Nephron progenitor cell (in vitro differentiated cells): ENCODE results near the gene TTLL8.

Source experiments
- DNase-seq: peaks from one replicate; pipeline ENCODE4 v3.0.0; 2021
- H3K27ac Mint-ChIP-seq: 2 replicates; pipeline ENCODE4 v1.8.0; 2021; ENCODE audit warnings: mild to moderate bottlenecking, moderate library complexity, mixed read lengths
- H3K27me3 Mint-ChIP-seq: 2 replicates; pipeline ENCODE4 v1.8.0; 2021; ENCODE audit warnings: mild to moderate bottlenecking, low read depth, mixed read lengths; ENCODE audit not compliant: poor library complexity
- H3K36me3 Mint-ChIP-seq: 2 replicates; pipeline ENCODE4 v1.8.0; 2021; ENCODE audit warnings: low read depth, mixed read lengths
- H3K4me1 Mint-ChIP-seq: 2 replicates; pipeline ENCODE4 v1.8.0; 2021; ENCODE audit warnings: mixed read lengths
- H3K4me3 Mint-ChIP-seq: 2 replicates; pipeline ENCODE4 v1.8.0; 2021; ENCODE audit warnings: mild to moderate bottlenecking, moderate library complexity, mixed read lengths
- H3K9me3 Mint-ChIP-seq: 2 replicates; pipeline ENCODE4 v1.8.0; 2021; ENCODE audit warnings: mild to moderate bottlenecking, moderate library complexity, mixed read lengths
- CTCF ChIP-seq: fragments of 200-600 bp; sonication (generic); IDR thresholded peaks from 2 replicates; pipeline ENCODE4 v1.5.0; 2021; ENCODE audit warnings: antibody characterized with exemption

TTLL8 gene

GRCh38 chr22:50014655-50015401 is 43.3 kb downstream of the TTLL8 start:
- peaks cover 44% of the 10 kb centered on the region for H3K27me3 Mint-ChIP-seq
- H3K36me3 Mint-ChIP-seq: no peaks in the 10 kb centered on the region
- DNase-seq: peak; percentile 45
- no peak for TF ChIP-seq CTCF
- H3K9me3 Mint-ChIP-seq: no peaks in the 10 kb centered on the region
- H3K4me1 Mint-ChIP-seq: peaks cover 7% of the 10 kb centered on the region
- no peak overlapping the region for H3K4me3 Mint-ChIP-seq
- no peak overlapping the region for H3K27ac Mint-ChIP-seq

GRCh38 chr22:50014053-50014501 is 44.0 kb downstream of the TTLL8 start:
- H3K36me3 Mint-ChIP-seq: no peaks in the 10 kb centered on the region
- no peak overlapping the region for H3K27ac Mint-ChIP-seq
- DNase-seq: no peak
- TF ChIP-seq CTCF: no peak
- no peaks in the 10 kb centered on the region for H3K9me3 Mint-ChIP-seq
- peaks cover 51% of the 10 kb centered on the region for H3K27me3 Mint-ChIP-seq
- no peak overlapping the region for H3K4me3 Mint-ChIP-seq
- H3K4me1 Mint-ChIP-seq: peaks cover 7% of the 10 kb centered on the region

- Mint-ChIP-seq H3K4me3 (peak within 1 kb of the TSS; percentile 57), H3K27me3 (peaks cover 67% of the 10 kb centered on the region), H3K9me3 (no peaks in the 10 kb centered on the region), H3K27ac (no peak within 1 kb of the TSS), H3K36me3 (no peaks in the 10 kb centered on the region), H3K4me1 (peaks cover 7% of the 10 kb centered on the region)
- no peak for TF ChIP-seq CTCF
- DNase-seq: peak; percentile 44
Measured at GRCh38 chr22:50012211-50013181, 45.6 kb downstream of the TTLL8 start, which contains the start of gene IL17REL. Gene IL17REL (minus strand): TSS chr22:50012765. CDS start chr22:50012646, 119 bp downstream.

GRCh38 chr22:50011447-50012210 is 46.5 kb downstream of the TTLL8 start:
- peak; percentile 4 for DNase-seq
- H3K9me3 Mint-ChIP-seq: no peaks in the 10 kb centered on the region
- no peaks in the 10 kb centered on the region for H3K36me3 Mint-ChIP-seq
- peaks cover 73% of the 10 kb centered on the region for H3K27me3 Mint-ChIP-seq
- H3K4me3 Mint-ChIP-seq: peak overlapping the region; percentile 57
- TF ChIP-seq CTCF: no peak
- H3K27ac Mint-ChIP-seq: no peak overlapping the region
- H3K4me1 Mint-ChIP-seq: peaks cover 7% of the 10 kb centered on the region

DNA sequence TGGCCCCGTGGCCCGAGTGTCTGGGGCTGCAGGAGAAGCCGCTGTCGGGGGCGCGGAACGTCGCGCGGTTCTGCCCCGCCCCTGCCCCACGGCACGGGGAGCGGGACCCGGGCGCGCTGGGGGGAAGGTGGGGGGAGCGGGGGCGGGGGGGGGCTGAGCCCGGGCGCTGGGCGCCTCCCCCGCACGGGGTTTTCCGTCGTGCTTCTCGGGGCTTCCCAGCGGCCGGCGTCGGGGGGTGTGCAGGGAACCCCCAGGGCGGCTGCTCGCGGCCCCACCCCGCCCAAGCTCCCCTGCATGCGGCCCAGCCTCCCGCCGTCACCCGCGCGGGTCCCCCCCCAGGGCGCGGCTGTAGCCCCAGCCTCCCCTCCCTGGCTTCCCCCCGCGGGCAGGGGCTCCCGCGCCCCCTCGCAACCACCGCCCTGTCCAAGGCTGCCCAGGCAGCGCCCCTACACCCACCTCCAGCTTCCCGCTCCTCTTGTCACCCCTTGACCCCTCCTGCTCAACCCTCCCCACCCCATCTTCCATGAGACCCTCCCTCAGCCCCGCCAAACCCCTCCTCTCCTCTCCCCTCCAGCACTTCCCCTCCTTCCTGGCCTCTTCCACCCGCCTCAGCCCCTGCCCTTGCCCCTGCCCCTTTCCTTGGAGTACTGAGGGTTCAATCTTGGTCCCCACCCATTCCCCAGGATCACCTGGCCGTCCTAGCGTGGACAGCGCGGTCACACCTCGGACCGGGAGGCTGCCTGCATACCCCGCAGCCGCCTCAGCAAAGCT is 47.2 kb downstream of the TTLL8 start:
- H3K36me3 Mint-ChIP-seq: no peaks in the 10 kb centered on the region
- peaks cover 74% of the 10 kb centered on the region for H3K27me3 Mint-ChIP-seq
- H3K9me3 Mint-ChIP-seq: no peaks in the 10 kb centered on the region
- peaks cover 7% of the 10 kb centered on the region for H3K4me1 Mint-ChIP-seq
- peak; percentile 25 for DNase-seq
- no peak for TF ChIP-seq CTCF
- H3K4me3 Mint-ChIP-seq: peak overlapping the region; percentile 18
- no peak overlapping the region for H3K27ac Mint-ChIP-seq
